ENCODE measurements around the gene OASL. TPM values are rescaled to one million over a fixed set of nuclear protein-coding genes. Genes with fewer than 3 reads are reported as not detected.

The OASL gene
- total RNA-seq, 1 donor from 2014 or later, result not detected

DNA sequence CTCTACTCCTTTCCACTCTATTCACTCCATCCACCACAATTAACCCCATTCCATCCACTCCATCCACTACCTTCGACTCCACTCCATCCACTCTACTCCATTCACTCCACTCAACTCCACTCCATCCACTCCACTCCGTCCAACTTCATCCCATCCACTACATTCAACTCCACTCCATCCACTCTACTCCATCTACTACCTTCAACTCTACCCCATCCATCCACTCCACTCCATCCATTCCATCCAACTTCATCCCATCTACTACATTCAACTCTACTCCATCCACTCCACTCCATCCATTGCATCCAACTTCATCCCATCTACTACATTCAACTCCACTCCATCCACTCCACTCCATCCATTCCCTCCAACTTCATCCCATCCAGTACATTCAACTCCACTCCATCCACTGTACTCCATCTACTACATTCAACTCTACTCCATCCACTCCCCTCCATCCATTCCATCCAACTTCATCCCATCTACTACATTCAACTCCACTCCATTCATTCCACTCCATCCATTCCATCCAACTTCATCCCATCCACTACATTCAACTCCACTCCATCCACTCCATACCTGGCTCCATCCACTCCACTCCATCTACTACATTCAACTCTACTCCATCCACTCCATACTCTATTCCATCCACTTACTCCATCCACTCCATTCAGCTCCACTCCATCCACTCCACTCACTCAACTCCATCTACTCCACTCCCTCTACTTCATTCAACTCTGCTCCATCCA, 44.3 kb downstream of the OASL start:
- Mint-ChIP-seq H3K4me1 (ENCODE audit: unreplicated experiment) (no peaks in the 10 kb centered on the region), H3K9me3 (ENCODE audit: unreplicated experiment) (no peaks in the 10 kb centered on the region), H3K4me3 (ENCODE audit: unreplicated experiment) (no peak overlapping the region), H3K27ac (ENCODE audit: unreplicated experiment) (no peak overlapping the region), H3K27me3 (ENCODE audit: unreplicated experiment) (peaks cover 13% of the 10 kb centered on the region), H3K36me3 (ENCODE audit: low read depth, unreplicated experiment) (no peaks in the 10 kb centered on the region)
- TF ChIP-seq, protein P1, sequence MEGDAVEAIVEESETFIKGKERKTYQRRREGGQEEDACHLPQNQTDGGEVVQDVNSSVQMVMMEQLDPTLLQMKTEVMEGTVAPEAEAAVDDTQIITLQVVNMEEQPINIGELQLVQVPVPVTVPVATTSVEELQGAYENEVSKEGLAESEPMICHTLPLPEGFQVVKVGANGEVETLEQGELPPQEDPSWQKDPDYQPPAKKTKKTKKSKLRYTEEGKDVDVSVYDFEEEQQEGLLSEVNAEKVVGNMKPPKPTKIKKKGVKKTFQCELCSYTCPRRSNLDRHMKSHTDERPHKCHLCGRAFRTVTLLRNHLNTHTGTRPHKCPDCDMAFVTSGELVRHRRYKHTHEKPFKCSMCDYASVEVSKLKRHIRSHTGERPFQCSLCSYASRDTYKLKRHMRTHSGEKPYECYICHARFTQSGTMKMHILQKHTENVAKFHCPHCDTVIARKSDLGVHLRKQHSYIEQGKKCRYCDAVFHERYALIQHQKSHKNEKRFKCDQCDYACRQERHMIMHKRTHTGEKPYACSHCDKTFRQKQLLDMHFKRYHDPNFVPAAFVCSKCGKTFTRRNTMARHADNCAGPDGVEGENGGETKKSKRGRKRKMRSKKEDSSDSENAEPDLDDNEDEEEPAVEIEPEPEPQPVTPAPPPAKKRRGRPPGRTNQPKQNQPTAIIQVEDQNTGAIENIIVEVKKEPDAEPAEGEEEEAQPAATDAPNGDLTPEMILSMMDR (IDR thresholded peaks at IDR 0.05; ENCODE audit: unreplicated experiment), result no peak
- DNase-seq (ENCODE audit: low spot score), result no peak

DNA sequence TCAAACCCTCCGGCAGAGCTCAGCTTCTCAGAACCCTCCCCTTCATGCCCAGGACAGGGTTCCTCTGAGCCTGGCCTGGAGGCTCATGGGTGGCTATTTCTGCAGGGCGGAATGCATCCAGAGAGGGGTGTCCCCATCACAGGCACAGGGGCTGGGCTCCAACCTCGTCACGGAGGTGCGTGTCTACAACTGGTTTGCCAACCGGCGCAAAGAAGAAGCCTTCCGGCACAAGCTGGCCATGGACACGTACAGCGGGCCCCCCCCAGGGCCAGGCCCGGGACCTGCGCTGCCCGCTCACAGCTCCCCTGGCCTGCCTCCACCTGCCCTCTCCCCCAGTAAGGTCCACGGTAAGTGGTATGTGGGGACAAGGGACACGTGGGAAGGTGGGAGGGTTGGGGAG, 45.0 kb downstream of the OASL start:
- H3K4me3 Mint-ChIP-seq (ENCODE audit: unreplicated experiment), result no peak overlapping the region
- TF ChIP-seq, protein P1 (IDR thresholded peaks at IDR 0.05; ENCODE audit: unreplicated experiment), result no peak

DNA sequence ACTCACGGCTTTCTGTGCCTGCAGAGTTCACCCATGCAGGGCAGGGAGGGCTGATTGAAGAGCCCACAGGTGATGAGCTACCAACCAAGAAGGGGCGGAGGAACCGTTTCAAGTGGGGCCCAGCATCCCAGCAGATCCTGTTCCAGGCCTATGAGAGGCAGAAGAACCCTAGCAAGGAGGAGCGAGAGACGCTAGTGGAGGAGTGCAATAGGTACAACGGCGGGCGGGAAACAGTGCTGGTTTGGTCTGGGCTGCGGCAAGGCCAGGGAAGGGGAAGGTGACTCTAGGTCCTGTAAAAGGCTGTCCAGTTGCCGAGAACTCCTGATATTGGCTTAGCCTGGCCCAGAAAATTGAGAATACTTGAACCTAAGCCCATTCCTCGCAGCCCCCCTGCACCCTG, 45.5 kb downstream of the OASL start:
- H3K27me3 Mint-ChIP-seq (ENCODE audit: unreplicated experiment), result peaks cover 10% of the 10 kb centered on the region
- H3K4me3 Mint-ChIP-seq (ENCODE audit: unreplicated experiment), result no peak overlapping the region
- H3K36me3 Mint-ChIP-seq (ENCODE audit: low read depth, unreplicated experiment), result no peaks in the 10 kb centered on the region
- DNase-seq (ENCODE audit: low spot score), result no peak
- H3K27ac Mint-ChIP-seq (ENCODE audit: unreplicated experiment), result no peak overlapping the region
- no peaks in the 10 kb centered on the region for H3K4me1 Mint-ChIP-seq (ENCODE audit: unreplicated experiment)
- TF ChIP-seq, protein P1 (IDR thresholded peaks at IDR 0.05; ENCODE audit: unreplicated experiment), result no peak
- H3K9me3 Mint-ChIP-seq (ENCODE audit: unreplicated experiment), result no peaks in the 10 kb centered on the region

More for the DNA sequence above, 45.0 kb downstream of the OASL start:
- Mint-ChIP-seq H3K27me3 (ENCODE audit: unreplicated experiment) (peaks cover 12% of the 10 kb centered on the region), H3K36me3 (ENCODE audit: low read depth, unreplicated experiment) (no peaks in the 10 kb centered on the region), H3K4me1 (ENCODE audit: unreplicated experiment) (no peaks in the 10 kb centered on the region), H3K27ac (ENCODE audit: unreplicated experiment) (no peak overlapping the region), H3K9me3 (ENCODE audit: unreplicated experiment) (no peaks in the 10 kb centered on the region)
- no peak for DNase-seq (ENCODE audit: low spot score)

DNA sequence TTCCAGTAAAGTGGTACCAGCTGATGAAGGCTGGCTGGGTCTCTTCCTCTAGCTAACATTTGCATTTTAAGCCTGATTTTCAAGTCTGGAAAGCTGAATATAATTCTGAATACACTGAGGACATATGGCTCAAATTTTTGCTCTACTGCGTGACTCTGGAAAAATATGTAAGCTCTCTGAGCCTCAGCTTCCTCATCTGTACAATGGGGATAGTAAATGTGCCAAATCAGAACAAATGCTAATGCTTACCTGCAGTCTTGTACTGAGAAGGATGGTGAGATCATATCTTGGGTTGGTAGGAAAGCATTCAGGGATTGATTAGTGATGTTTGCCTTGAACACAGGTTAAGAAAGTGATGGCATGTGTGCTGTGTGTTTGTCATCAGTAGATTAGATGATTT, 46.1 kb downstream of the OASL start:
- no peak overlapping the region for H3K4me3 Mint-ChIP-seq (ENCODE audit: unreplicated experiment)
- H3K27ac Mint-ChIP-seq (ENCODE audit: unreplicated experiment), result no peak overlapping the region
- H3K27me3 Mint-ChIP-seq (ENCODE audit: unreplicated experiment), result peaks cover 8% of the 10 kb centered on the region
- no peaks in the 10 kb centered on the region for H3K36me3 Mint-ChIP-seq (ENCODE audit: low read depth, unreplicated experiment)
- TF ChIP-seq, protein P1 (IDR thresholded peaks at IDR 0.05; ENCODE audit: unreplicated experiment), result no peak
- no peaks in the 10 kb centered on the region for H3K4me1 Mint-ChIP-seq (ENCODE audit: unreplicated experiment)
- H3K9me3 Mint-ChIP-seq (ENCODE audit: unreplicated experiment), result no peaks in the 10 kb centered on the region
- no peak for DNase-seq (ENCODE audit: low spot score)

DNA sequence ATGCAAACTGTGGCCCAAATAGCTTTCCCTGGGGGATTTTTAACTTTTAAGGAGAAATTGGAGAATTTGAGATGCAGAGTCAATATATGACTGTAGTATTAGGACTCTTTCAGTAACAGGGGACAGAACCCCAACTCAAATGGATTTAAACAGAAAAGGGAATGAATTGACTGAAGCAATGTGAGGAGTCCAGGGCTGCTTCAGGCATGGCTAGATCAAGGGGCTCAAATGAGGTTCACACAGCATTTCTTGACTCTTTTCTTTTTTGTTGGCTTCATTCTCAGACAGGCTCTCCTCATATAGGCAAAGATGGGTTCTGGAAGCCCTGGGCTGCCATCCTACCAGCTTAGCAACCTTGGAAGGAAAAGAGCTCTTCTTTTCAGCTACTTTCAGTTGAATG, 47.1 kb downstream of the OASL start:
- H3K27ac Mint-ChIP-seq (ENCODE audit: unreplicated experiment), result no peak overlapping the region
- TF ChIP-seq, protein P1 (IDR thresholded peaks at IDR 0.05; ENCODE audit: unreplicated experiment), result no peak
- no peak overlapping the region for H3K4me3 Mint-ChIP-seq (ENCODE audit: unreplicated experiment)
- no peaks in the 10 kb centered on the region for H3K9me3 Mint-ChIP-seq (ENCODE audit: unreplicated experiment)
- no peaks in the 10 kb centered on the region for H3K4me1 Mint-ChIP-seq (ENCODE audit: unreplicated experiment)
- DNase-seq (ENCODE audit: low spot score), result no peak
- H3K27me3 Mint-ChIP-seq (ENCODE audit: unreplicated experiment), result peaks cover 8% of the 10 kb centered on the region
- no peaks in the 10 kb centered on the region for H3K36me3 Mint-ChIP-seq (ENCODE audit: low read depth, unreplicated experiment)

All from endothelial cell (in vitro differentiated cells).